GM12891 (cell line): Measurements from ENCODE around the gene GEMIN7.

Source experiments
- POLR2A ChIP-seq: IDR thresholded peaks from 2 replicates; pipeline ENCODE4 v1.6.1; 2011; ENCODE audit warnings: low read depth, low read length, control low read depth
- POLR2AphosphoS5 ChIP-seq: IDR thresholded peaks from 2 replicates; pipeline ENCODE4 v1.6.1; 2011; ENCODE audit warnings: low read depth, low read length, control low read depth
- TAF1 ChIP-seq: IDR thresholded peaks from 2 replicates; pipeline ENCODE4 v1.6.1; 2011; ENCODE audit warnings: low read depth, low read length, control low read depth

DNA sequence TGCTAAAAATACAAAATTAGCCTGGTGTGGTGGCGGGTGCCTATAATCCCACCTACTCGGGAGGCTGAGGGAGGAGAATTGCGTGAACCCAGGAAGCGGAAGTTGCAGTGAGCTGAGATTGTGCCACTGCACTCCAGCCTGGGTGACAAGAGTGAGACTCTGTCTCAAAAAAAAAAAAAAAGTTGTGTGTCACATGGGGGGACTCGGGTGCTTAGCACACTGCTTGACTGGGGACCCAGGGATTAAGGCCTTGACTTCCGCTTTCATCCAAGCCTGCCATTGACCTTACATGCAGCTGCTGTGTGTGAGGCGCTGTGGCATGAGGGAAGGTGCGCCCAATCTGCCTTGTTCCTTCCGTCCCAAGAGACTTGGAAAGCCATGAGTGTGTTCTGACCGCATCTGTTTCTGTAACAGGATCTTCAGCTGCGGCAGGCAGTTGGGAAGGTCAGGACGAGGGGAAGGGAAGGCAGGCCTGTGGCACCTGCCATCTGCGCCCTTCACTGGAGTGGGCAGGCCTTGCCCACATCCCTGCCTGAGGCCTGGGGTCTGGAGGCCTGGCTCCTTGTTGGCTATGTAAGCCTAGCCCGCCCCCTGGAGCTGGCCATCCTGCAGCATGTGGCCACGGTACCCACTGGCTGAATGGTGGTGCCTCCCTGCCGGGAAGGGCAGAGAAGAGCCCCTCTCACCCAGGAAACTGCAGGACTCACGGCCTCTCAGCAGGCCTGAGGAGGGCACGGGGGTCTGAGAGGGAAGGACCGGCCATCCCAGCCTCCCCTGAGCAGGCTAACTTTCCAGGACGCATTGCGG is 37.0 kb downstream of the GEMIN7 start:
- no peak for TF ChIP-seq POLR2AphosphoS5
- no peak for TF ChIP-seq POLR2A
- no peak for TF ChIP-seq TAF1
